ENCODE measurements around the gene RPL23.

The RPL23 gene

DNA sequence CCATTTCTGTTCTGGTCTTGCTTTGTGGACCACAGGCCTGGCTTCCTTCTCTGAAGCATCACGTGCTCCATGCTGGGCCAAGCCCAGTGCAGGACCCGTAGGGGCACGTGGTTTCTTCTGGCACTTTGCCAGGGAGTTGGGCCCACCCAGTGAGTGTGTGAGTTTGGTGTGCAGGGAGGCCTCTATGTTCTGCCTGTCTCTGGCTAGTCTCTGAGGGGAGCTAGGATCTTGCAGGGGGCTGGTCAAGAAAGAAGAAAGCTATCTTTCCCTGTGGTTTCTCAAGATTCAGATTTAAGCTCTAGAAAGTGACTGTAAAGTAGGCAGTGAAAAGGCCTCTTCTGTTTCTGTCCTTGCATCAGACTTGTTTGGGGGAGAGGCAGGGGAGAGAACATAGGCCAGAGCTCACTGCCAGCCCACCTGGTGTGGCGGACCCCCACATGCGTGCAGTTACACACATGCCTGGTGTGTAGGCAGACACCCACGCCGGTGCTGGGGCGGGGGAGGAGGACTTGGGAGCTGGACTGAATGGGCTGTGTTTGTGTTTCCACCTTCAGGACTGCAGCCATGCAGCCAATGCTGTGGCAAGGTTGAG is 28.2 kb upstream of the RPL23 start:
- Histone ChIP-seq H3K14ac (ENCODE audit: low read length) (no peak overlapping the region), H2AFZ (ENCODE audit: low read length) (no peak overlapping the region), H3K4me2 (ENCODE audit: insufficient read depth, low read length, poor library complexity, severe bottlenecking) (no peak overlapping the region), H2BK12ac (ENCODE audit: low read length) (peak overlapping the region; percentile 47), H3K23ac (ENCODE audit: low read depth, low read length, poor library complexity) (peak overlapping the region; percentile 57), H2BK5ac (ENCODE audit: low read length) (peak overlapping the region; percentile 30), H3K9me3 (replicated peaks in 1 of 2; ENCODE audit: control insufficient read depth in 2 of 2, insufficient read depth in 1 of 2, low read depth in 1 of 2, low read length in 2 of 2) (no peaks in the 10 kb centered on the region), H3K36me3 (replicated peaks in 1 of 2; ENCODE audit: control insufficient read depth in 2 of 2, insufficient read depth in 2 of 2, low read length in 2 of 2) (peaks cover 3 to 55% of the 10 kb centered on the region in 2 donors), H3K27me3 (ENCODE audit: control insufficient read depth in 3 of 3, insufficient read depth in 3 of 3, low read depth in 1 of 3, low read length in 3 of 3) (no peaks in the 10 kb centered on the region), H2AK5ac (ENCODE audit: low read depth, low read length) (peak overlapping the region; percentile 82), H3K4me1 (ENCODE audit: control insufficient read depth in 2 of 2, insufficient read depth in 1 of 2, low read depth in 1 of 2, low read length in 2 of 2) (peaks cover 68 to 73% of the 10 kb centered on the region in 2 donors), H3K4me3 (ENCODE audit: low read length in 2 of 2) (no peak overlapping the region), H3K9ac (ENCODE audit: low read depth, low read length, poor library complexity) (peak overlapping the region; percentile 88), H3K27ac (replicated peaks; ENCODE audit: low read length) (peak overlapping the region; percentile 61), H4K8ac (ENCODE audit: low read depth, low read length) (no peak overlapping the region), H3K79me1 (ENCODE audit: low read depth, low read length) (peaks cover 10% of the 10 kb centered on the region), H3K18ac (ENCODE audit: low read length) (peak overlapping the region; percentile 92), H4K91ac (ENCODE audit: low read depth, low read length, poor library complexity) (peak overlapping the region; percentile 50), H2BK120ac (ENCODE audit: low read depth, low read length) (no peak overlapping the region), H3K4ac (ENCODE audit: low read length) (no peak overlapping the region), H2BK15ac (ENCODE audit: low read length) (peak overlapping the region; percentile 56)
- no peak for DNase-seq (ENCODE audit: low spot score)
- no CpG with 5 or more reads among the region's 8 CpGs for WGBS, 2 donors (ENCODE audit: extremely low coverage in 2 of 2, insufficient read length in 2 of 2, insufficient replicate concordance in 1 of 2)

DNA sequence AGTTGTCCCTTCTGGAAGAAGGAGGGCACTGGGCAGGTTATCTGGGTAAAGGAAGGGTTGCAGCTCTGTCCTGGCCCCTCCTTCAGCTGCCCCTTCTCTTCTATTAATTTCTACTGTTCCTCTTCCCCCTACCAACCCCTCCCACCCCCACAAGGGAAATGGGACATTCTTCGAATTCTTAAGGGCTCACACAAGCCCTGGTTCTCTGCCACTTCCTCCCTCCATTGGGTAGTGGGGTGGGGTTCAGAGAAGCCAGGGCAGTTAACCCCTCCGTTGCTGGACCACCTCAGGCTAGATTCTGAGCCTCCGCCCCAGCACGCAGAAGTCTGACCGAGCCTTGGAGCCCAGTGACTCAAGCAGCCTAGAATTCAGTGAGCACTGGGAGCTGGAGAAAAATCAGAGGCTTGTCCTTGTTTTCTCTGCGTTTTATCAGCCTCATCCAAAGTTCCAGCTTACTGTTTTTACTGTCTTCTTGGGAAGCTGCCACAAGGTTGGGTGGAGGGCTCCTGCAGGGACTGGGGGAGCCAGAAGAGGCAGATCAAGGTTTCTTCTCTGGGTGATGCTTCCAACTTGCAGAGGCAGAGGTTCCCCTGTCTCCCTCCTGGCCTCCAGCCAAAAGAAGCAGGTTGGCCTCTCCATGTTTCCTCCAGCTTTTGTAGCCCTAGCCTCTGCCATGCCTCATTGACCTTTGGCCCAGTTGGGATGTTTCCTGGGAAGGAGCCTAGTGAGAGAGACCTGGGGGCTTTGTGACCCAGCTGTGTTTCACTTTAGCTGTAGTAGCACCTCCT is 26.6 kb upstream of the RPL23 start:
- H3K14ac ChIP-seq (ENCODE audit: low read length) = no peak overlapping the region
- H3K9ac ChIP-seq (ENCODE audit: low read depth, low read length, poor library complexity) = no peak overlapping the region
- peak overlapping the region; percentile 88 for H3K18ac ChIP-seq (ENCODE audit: low read length)
- H3K27me3 ChIP-seq (ENCODE audit: control insufficient read depth in 3 of 3, insufficient read depth in 3 of 3, low read depth in 1 of 3, low read length in 3 of 3) = no peaks in the 10 kb centered on the region
- peak overlapping the region; percentile 33 for H2BK15ac ChIP-seq (ENCODE audit: low read length)
- H3K4ac ChIP-seq (ENCODE audit: low read length) = no peak overlapping the region
- H3K79me1 ChIP-seq (ENCODE audit: low read depth, low read length) = peaks cover 7% of the 10 kb centered on the region
- H4K8ac ChIP-seq (ENCODE audit: low read depth, low read length) = no peak overlapping the region
- peak overlapping the region; percentile 82 for H2AK5ac ChIP-seq (ENCODE audit: low read depth, low read length)
- H3K4me1 ChIP-seq (ENCODE audit: control insufficient read depth in 2 of 2, insufficient read depth in 1 of 2, low read depth in 1 of 2, low read length in 2 of 2) = peaks cover 54 to 58% of the 10 kb centered on the region in 2 donors
- H2BK120ac ChIP-seq (ENCODE audit: low read depth, low read length) = no peak overlapping the region
- H3K4me3 ChIP-seq (ENCODE audit: low read length in 2 of 2) = no peak overlapping the region
- H2AFZ ChIP-seq (ENCODE audit: low read length) = no peak overlapping the region
- H3K23ac ChIP-seq (ENCODE audit: low read depth, low read length, poor library complexity) = no peak overlapping the region
- H3K36me3 ChIP-seq (replicated peaks in 1 of 2; ENCODE audit: control insufficient read depth in 2 of 2, insufficient read depth in 2 of 2, low read length in 2 of 2) = peaks cover 2 to 55% of the 10 kb centered on the region in 2 donors
- no CpG with 5 or more reads among the region's 6 CpGs for WGBS, 2 donors (ENCODE audit: extremely low coverage in 2 of 2, insufficient read length in 2 of 2, insufficient replicate concordance in 1 of 2)
- no peaks in the 10 kb centered on the region for H3K9me3 ChIP-seq (replicated peaks in 1 of 2; ENCODE audit: control insufficient read depth in 2 of 2, insufficient read depth in 1 of 2, low read depth in 1 of 2, low read length in 2 of 2)
- peak overlapping the region; percentile 88 for H3K27ac ChIP-seq (replicated peaks; ENCODE audit: low read length)
- DNase-seq (ENCODE audit: low spot score) = no peak
- no peak overlapping the region for H4K91ac ChIP-seq (ENCODE audit: low read depth, low read length, poor library complexity)
- peak overlapping the region; percentile 26 for H3K4me2 ChIP-seq (ENCODE audit: insufficient read depth, low read length, poor library complexity, severe bottlenecking)
- H2BK12ac ChIP-seq (ENCODE audit: low read length) = no peak overlapping the region
- peak overlapping the region; percentile 90 for H2BK5ac ChIP-seq (ENCODE audit: low read length)

DNA sequence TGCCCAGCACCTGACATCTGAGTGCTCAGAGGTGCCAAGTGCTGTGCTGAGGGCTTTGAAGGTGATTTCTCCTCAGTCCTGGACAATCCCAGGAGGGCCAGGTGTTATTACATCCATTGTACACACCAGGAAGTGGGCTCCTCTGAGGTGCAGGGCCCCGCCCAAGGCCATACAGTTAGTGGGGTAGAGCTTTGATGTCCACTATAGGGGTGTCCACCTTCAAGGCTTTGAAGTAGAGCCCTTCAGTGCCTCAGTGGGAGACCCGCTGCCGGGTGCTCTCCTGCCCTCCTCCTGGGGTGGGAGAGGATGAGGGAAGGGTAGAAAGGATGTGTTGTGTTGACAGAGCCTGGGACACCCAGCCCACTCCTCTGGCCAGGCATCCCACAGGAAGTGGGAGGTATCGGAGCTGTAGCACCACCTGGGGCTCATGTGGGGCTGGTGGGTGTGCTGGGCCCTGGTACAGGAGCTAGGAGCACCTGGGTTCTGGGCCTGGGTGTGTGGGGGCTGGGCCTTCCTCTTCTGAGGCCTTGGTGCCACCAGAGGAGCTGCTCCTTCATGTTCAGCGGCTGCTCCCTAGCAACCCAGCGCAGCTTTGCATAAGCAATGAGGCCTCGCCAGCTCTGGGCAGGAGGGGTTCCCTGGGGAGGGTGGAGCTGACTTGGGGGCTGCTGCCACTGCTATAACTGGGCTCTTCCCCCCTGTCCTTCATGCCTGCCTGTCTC is 23.8 kb upstream of the RPL23 start:
- no peak overlapping the region for H3K4ac ChIP-seq (ENCODE audit: low read length)
- peak overlapping the region; percentile 6 for H2BK15ac ChIP-seq (ENCODE audit: low read length)
- H4K91ac ChIP-seq (ENCODE audit: low read depth, low read length, poor library complexity) = no peak overlapping the region
- peak overlapping the region; percentile 73 for H2AK5ac ChIP-seq (ENCODE audit: low read depth, low read length)
- H3K4me1 ChIP-seq (ENCODE audit: control insufficient read depth in 2 of 2, insufficient read depth in 1 of 2, low read depth in 1 of 2, low read length in 2 of 2) = peaks cover 46 to 49% of the 10 kb centered on the region in 2 donors
- no peak for DNase-seq (ENCODE audit: low spot score)
- H3K4me2 ChIP-seq (ENCODE audit: insufficient read depth, low read length, poor library complexity, severe bottlenecking) = peak overlapping the region; percentile 21
- peak overlapping the region; percentile 62 for H2BK5ac ChIP-seq (ENCODE audit: low read length)
- H3K18ac ChIP-seq (ENCODE audit: low read length) = peak overlapping the region; percentile 84
- WGBS, 2 donors (ENCODE audit: extremely low coverage in 2 of 2, insufficient read length in 2 of 2, insufficient replicate concordance in 1 of 2) = no CpG with 5 or more reads among the region's 7 CpGs
- H2BK12ac ChIP-seq (ENCODE audit: low read length) = peak overlapping the region; percentile 82
- H3K9me3 ChIP-seq (replicated peaks in 1 of 2; ENCODE audit: control insufficient read depth in 2 of 2, insufficient read depth in 1 of 2, low read depth in 1 of 2, low read length in 2 of 2) = no peaks in the 10 kb centered on the region
- no peak overlapping the region for H3K4me3 ChIP-seq (ENCODE audit: low read length in 2 of 2)
- peak overlapping the region; percentile 41 for H3K27ac ChIP-seq (replicated peaks; ENCODE audit: low read length)
- no peak overlapping the region for H3K9ac ChIP-seq (ENCODE audit: low read depth, low read length, poor library complexity)
- peak overlapping the region; percentile 41 for H3K14ac ChIP-seq (ENCODE audit: low read length)
- H3K36me3 ChIP-seq (replicated peaks in 1 of 2; ENCODE audit: control insufficient read depth in 2 of 2, insufficient read depth in 2 of 2, low read length in 2 of 2) = peaks cover 2 to 47% of the 10 kb centered on the region in 2 donors
- H2BK120ac ChIP-seq (ENCODE audit: low read depth, low read length) = peak overlapping the region; percentile 1
- no peak overlapping the region for H2AFZ ChIP-seq (ENCODE audit: low read length)
- H3K23ac ChIP-seq (ENCODE audit: low read depth, low read length, poor library complexity) = peak overlapping the region; percentile 11
- no peaks in the 10 kb centered on the region for H3K27me3 ChIP-seq (ENCODE audit: control insufficient read depth in 3 of 3, insufficient read depth in 3 of 3, low read depth in 1 of 3, low read length in 3 of 3)
- peaks cover 13% of the 10 kb centered on the region for H3K79me1 ChIP-seq (ENCODE audit: low read depth, low read length)
- H4K8ac ChIP-seq (ENCODE audit: low read depth, low read length) = no peak overlapping the region
